GM12875 (cell line): ENCODE measurements around the gene TEKT5.

Experiments used
- H3K4me3 ChIP-seq: one replicate; pipeline ENCODE4 v1.5.1; 2011; ENCODE audit warnings: low read depth, low read length, control low read depth
- CTCF ChIP-seq: IDR thresholded peaks from 2 replicates; pipeline ENCODE4 v1.5.1; 2011; ENCODE audit warnings: low read depth, mild to moderate bottlenecking, control low read depth, inconsistent platforms, low read length, moderate library complexity, borderline replicate concordance; ENCODE audit not compliant: insufficient read depth

TEKT5 gene

GRCh38 chr16:10660950-10661635, 33.6 kb downstream of the TEKT5 start:
- no peak overlapping the region for H3K4me3 ChIP-seq
- TF ChIP-seq CTCF = no peak

- TF ChIP-seq CTCF = no peak
- H3K4me3 ChIP-seq = no peak overlapping the region
These were observed 35.8 kb downstream of the TEKT5 start for GRCh38 chr16:10658943-10659342.

GRCh38 chr16:10657925-10658324, 36.8 kb downstream of the TEKT5 start:
- no peak overlapping the region for H3K4me3 ChIP-seq
- TF ChIP-seq CTCF = no peak

- no peak overlapping the region for H3K4me3 ChIP-seq
- TF ChIP-seq CTCF = no peak
These were observed 38.1 kb downstream of the TEKT5 start for GRCh38 chr16:10656618-10657017.

- TF ChIP-seq CTCF = no peak
- H3K4me3 ChIP-seq = no peak overlapping the region
These were observed 39.2 kb downstream of the TEKT5 start for GRCh38 chr16:10655415-10655977.

- TF ChIP-seq CTCF = no peak
- no peak overlapping the region for H3K4me3 ChIP-seq
These were observed 39.9 kb downstream of the TEKT5 start for GRCh38 chr16:10654592-10655414.
